T47D (cell line): ENCODE measurements around the gene SULT1C2.
"Not testable (repeated sequence)": the region's sequence is repeated elsewhere in the genome, so short reads cannot be mapped to it uniquely, and the experiment has no call there.

Experiments used
- DNase-seq, 2 experiments: peaks; one replicate each; pipeline versions ENCODE4 v3.0.0 to v3.0.0-alpha.2; 2011 to 2012; ENCODE audit warnings: low read depth in 1 of 2, low spot score in 1 of 2
- JUND ChIP-seq: IDR thresholded peaks from 2 replicates; pipeline ENCODE4 v1.6.1; 2012; ENCODE audit warnings: low read depth
- in situ Hi-C: cut with HindIII; loops from 2 replicates; pipeline ENCODE4 v1.10.0; 2016; ENCODE audit warnings: low sequenced_read_pairs, low pct_unique_long_range_greater_than_20kb

Gene SULT1C2

DNA sequence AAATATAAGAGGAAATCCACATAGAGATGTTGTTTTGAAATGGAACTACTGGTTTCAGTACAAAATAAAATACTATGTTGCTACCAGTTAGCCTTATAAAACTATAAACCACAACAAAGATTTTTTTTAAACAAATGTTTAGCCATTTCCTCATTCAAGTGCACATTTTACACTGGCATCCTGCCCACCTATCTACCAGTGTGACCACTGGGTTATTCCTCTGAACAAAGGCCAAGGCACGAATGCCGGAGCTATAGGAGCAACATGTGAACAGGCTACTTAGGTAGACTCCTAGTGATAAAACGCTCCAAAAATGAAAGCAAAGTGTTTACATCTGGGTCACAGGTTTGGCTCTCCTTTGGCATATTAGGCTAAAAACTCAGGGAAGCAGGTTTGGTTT, 57.3 kb downstream of the SULT1C2 start:
- in situ Hi-C loops: no loop called here
- DNase-seq: no peak
- no peak for TF ChIP-seq JUND

DNA sequence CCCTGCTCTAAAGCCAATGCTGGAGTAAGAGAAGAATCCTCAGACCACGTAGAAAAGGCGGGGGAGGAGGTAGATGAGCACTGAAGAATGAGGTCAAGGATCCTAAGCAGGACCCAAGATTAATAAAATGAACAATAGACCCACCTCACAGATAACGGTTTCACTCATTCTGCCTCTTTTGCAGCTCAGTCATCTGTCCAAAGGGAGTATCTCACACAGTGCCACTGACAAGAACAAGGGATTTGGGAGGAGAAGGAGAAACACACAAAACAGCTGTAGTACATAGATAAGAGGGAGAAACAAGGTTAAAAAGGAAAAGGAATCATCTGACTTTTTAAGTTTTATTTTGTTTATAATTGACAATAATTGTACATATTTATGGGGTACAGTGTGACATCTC, 58.1 kb downstream of the SULT1C2 start:
- DNase-seq: no peak
- no peak for TF ChIP-seq JUND
- in situ Hi-C loops: no loop called here

GRCh38 chr2:108347786-108348185, 59.1 kb downstream of the SULT1C2 start:
- no peak for TF ChIP-seq JUND
- in situ Hi-C loops: no loop called here
- no peak for DNase-seq

DNA sequence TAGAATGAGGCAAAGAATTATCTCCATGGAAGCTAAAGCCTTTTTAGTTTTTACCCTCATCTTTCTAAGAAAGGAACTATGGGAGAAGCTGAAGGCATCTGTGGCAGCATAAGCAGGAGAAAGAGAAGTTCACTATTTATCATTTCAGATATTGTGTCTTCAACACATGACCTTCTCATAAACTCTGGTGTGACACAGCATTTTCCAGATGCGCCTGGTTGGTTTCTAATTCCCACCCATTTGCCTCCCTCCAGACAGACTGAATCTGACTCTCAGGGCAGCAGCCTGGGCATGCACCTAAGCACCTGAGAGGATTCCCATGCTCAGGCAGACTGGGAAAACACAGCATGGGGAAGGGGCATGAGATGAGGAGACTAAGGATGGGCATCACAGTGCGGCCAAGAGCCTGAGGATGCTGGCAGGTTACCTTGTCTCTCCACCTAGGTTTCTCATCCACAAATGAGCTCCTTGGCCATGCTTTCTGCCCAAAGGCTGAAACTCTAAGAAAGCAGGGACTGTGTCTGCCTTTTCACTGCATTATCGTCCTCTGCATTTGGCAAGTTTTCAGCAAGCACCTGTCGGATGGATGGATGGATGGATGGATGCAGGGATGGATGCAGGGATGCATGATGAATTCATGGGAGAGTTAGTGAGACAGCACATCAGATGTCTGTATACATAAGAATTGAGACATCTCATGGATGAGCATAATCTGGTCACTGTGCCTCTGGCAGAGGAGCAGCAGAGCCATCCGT, 60.3 kb downstream of the SULT1C2 start:
- TF ChIP-seq JUND: no peak
- in situ Hi-C loops: no loop called here
- no peak for DNase-seq

GRCh38 chr2:108349571-108349928, 60.9 kb downstream of the SULT1C2 start:
- TF ChIP-seq JUND: no peak
- in situ Hi-C loops: no loop called here
- DNase-seq: no peak

DNA sequence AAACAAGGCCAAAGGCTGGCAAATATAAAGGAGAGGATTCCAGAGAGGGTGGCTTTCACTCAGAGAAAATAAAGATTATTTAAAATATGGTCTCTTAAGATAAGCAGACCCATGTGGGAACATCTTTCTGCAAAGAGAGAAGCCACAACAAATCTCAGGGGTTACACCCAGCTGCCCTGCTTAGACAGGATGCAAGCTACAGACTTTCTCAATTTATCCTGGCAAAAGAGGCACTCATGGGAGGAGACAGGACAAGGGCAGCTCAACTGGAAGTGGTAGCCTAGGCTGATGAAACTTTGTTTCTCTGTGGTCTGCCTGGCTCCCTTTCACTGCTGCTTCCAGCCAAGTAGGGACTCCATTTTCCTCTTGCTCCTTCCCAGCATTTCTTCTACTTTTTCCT, 63.2 kb downstream of the SULT1C2 start:
- in situ Hi-C loops: no loop called here
- no peak for DNase-seq
- no peak for TF ChIP-seq JUND

DNA sequence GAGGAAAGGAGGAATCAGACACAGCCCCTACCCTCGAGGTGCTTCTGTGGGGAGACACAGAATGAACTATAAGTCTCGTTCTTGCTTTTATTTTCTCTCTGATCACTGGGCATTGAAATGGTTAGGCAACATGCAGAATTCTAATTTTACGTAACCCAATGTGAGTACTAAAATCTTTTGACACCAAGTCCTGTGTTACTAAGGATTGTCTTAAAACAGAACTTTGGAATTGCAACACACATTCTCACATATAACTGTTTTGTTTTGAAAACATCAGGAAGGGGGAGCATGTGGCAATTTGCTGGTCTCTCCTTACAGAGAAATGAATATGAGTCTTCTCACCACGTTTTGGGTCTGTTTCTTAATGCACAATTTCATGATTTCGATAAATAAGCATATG, 65.4 kb downstream of the SULT1C2 start:
- DNase-seq: no peak
- in situ Hi-C loops: no loop called here
- TF ChIP-seq JUND: no peak

DNA sequence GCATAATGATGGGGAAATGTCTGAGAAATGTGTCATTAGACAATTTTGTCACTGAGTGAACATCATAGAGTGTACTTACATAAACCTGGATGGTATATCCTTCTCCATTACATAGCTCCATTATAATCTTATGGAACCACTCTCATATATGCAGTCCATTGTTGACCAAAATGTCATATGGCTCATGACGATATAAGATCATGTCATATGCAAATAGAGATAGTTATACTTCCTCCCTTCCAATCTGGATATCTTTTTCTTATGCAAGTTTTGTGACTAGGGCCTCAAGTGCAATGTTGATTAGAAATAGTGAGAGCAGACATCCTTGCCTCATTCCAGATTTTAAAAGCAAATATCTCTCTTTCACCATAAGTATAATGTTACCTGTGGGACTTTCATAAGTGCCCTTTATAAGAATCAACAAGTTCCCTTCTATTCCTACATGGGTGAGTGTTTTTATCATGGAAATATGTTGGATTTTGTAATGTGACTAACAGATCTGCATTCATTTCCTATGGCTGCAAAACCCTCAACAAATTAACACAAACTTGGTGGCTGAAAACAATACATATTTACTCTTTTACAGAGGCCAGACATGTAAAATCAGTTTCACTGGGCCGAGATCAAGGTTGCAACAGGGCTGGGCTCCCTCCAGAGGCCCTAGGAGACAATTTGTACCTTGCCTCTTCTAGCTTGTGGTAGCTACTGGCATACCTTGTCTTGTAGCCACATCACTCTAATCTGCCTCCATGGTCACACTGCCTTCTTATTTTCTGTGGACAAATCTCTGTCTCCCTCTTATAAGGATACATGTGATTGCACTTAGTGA, 67.4 kb downstream of the SULT1C2 start:
- DNase-seq: no peak

DNA sequence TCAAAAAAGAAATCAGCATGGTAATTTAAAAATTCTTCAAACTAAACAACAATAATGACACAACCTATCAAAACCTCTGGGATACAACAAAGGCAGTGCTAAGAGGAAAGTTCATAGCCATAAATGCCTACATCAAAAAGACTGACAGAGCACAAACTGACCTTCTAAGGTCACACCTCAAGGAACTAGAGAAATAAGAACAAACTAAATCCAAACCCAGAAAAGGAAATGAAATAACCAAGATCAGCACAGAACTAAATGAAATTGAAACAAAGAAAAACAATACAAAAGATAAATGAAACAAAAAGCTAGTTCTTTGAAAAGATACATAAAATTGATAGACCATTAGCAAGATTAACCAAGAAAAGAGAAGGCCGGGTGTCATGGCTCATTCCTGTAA, 70.6 kb downstream of the SULT1C2 start:
- DNase-seq, in situ Hi-C loops: not testable (repeated sequence)

More for the DNA sequence above, 67.4 kb downstream of the SULT1C2 start:
- in situ Hi-C loops: no loop called here
- no peak for TF ChIP-seq JUND
